ENCODE measurements around the gene TMEM120B.

The TMEM120B gene

GRCh38 chr12:121717041-121717699 is 4.6 kb downstream of the TMEM120B start:
- Histone ChIP-seq H3K27ac (ENCODE audit: low read depth, low read length, poor library complexity, severe bottlenecking) (no peak overlapping the region), H3K79me2 (ENCODE audit: insufficient read depth, low read length) (peaks cover 7% of the 10 kb centered on the region; the same call in 1 of the 2 replicates), H3F3A (ENCODE audit: insufficient read depth, low read length) (no peaks in the 10 kb centered on the region), H3K9me2 (ENCODE audit: low read depth, low read length) (no peaks in the 10 kb centered on the region), H3K4me3 (ENCODE audit: low read depth, low read length, poor library complexity, severe bottlenecking) (no peak overlapping the region), H3K4me1 (ENCODE audit: insufficient read depth, low read length, severe bottlenecking) (peaks cover 13% of the 10 kb centered on the region), H3K9me3 (ENCODE audit: low read length) (no peaks in the 10 kb centered on the region), H2AFZ (ENCODE audit: low read length) (no peak overlapping the region), H3K27me3 (ENCODE audit: insufficient read depth, low read length) (no peaks in the 10 kb centered on the region), H3K9ac (ENCODE audit: low read length) (no peak overlapping the region), H3K36me3 (ENCODE audit: insufficient read depth, low read length) (peaks cover 6% of the 10 kb centered on the region; the same call in 1 of the 2 replicates), H4K20me1 (ENCODE audit: insufficient read depth, low read length) (no peaks in the 10 kb centered on the region), H3K4me2 (ENCODE audit: low read length) (no peak overlapping the region)
- TF ChIP-seq EZH2 (IDR thresholded peaks at IDR 0.05; ENCODE audit: borderline replicate concordance, low read length), result no peak
- TF ChIP-seq CTCF (IDR thresholded peaks at IDR 0.05; ENCODE audit: low read length), result no peak

- Histone ChIP-seq H3K27me3 (ENCODE audit: insufficient read depth, low read length) (no peaks in the 10 kb centered on the region), H3K4me3 (ENCODE audit: low read depth, low read length, poor library complexity, severe bottlenecking) (no peak overlapping the region), H2AFZ (ENCODE audit: low read length) (no peak overlapping the region), H3K4me2 (ENCODE audit: low read length) (no peak overlapping the region), H4K20me1 (ENCODE audit: insufficient read depth, low read length) (no peaks in the 10 kb centered on the region), H3K9ac (ENCODE audit: low read length) (no peak overlapping the region), H3K4me1 (ENCODE audit: insufficient read depth, low read length, severe bottlenecking) (peaks cover 7% of the 10 kb centered on the region), H3K36me3 (ENCODE audit: insufficient read depth, low read length) (peaks cover 6% of the 10 kb centered on the region; the same call in 1 of the 2 replicates), H3K9me3 (ENCODE audit: low read length) (no peaks in the 10 kb centered on the region), H3K9me2 (ENCODE audit: low read depth, low read length) (no peaks in the 10 kb centered on the region), H3K79me2 (ENCODE audit: insufficient read depth, low read length) (peaks cover under 1% of the 10 kb centered on the region; the same call in 1 of the 2 replicates), H3F3A (ENCODE audit: insufficient read depth, low read length) (no peaks in the 10 kb centered on the region; the same call in 1 of the 2 replicates), H3K27ac (ENCODE audit: low read depth, low read length, poor library complexity, severe bottlenecking) (no peak overlapping the region)
- TF ChIP-seq CTCF (IDR thresholded peaks at IDR 0.05; ENCODE audit: low read length) (no peak), EZH2 (IDR thresholded peaks at IDR 0.05; ENCODE audit: borderline replicate concordance, low read length) (no peak)
Measured at GRCh38 chr12:121718653-121719239, 6.2 kb downstream of the TMEM120B start.

- Histone ChIP-seq H3K9me3 (ENCODE audit: low read length) (no peaks in the 10 kb centered on the region), H3K36me3 (ENCODE audit: insufficient read depth, low read length) (peaks cover 9% of the 10 kb centered on the region; the same call in 1 of the 2 replicates), H3K27me3 (ENCODE audit: insufficient read depth, low read length) (no peaks in the 10 kb centered on the region), H3K4me2 (ENCODE audit: low read length) (no peak overlapping the region), H3K4me3 (ENCODE audit: low read depth, low read length, poor library complexity, severe bottlenecking) (no peak overlapping the region), H3F3A (ENCODE audit: insufficient read depth, low read length) (no peaks in the 10 kb centered on the region; the same call in 1 of the 2 replicates), H2AFZ (ENCODE audit: low read length) (no peak overlapping the region), H3K4me1 (ENCODE audit: insufficient read depth, low read length, severe bottlenecking) (no peaks in the 10 kb centered on the region), H3K9ac (ENCODE audit: low read length) (no peak overlapping the region), H4K20me1 (ENCODE audit: insufficient read depth, low read length) (no peaks in the 10 kb centered on the region), H3K27ac (ENCODE audit: low read depth, low read length, poor library complexity, severe bottlenecking) (no peak overlapping the region), H3K79me2 (ENCODE audit: insufficient read depth, low read length) (0 out of 2 replicates have a peak, but pooled peaks cover under 1% of the 10 kb centered on the region), H3K9me2 (ENCODE audit: low read depth, low read length) (no peaks in the 10 kb centered on the region)
- no peak for TF ChIP-seq CTCF (IDR thresholded peaks at IDR 0.05; ENCODE audit: low read length)
- no peak for TF ChIP-seq EZH2 (IDR thresholded peaks at IDR 0.05; ENCODE audit: borderline replicate concordance, low read length)
Measured at GRCh38 chr12:121719926-121720414, 7.4 kb downstream of the TMEM120B start.

Measured in OCI-LY1 (cell line).